ENCODE results near the gene MLST8. TPM values are rescaled to one million over a fixed set of nuclear protein-coding genes. Genes with fewer than 3 reads are reported as not detected.

MLST8 gene
- total and polyA plus RNA-seq, 2 of the 8 experiments (the other 6 are each of a cell fraction or from before 2014, with no cell fraction given) = 67.6 to 321 TPM

GRCh38 chr16:2179576-2179975 lies 25.7 kb upstream of the MLST8 start (continued):
- no peak for TF ChIP-seq CHD7 (IDR thresholded peaks at IDR 0.05; ENCODE audit: insufficient replicate concordance, low read length)
- no peak for TF ChIP-seq SUZ12 (IDR thresholded peaks at IDR 0.05; ENCODE audit: low read length)
- TF ChIP-seq POLR2A (IDR thresholded peaks at IDR 0.05; ENCODE audit: control extremely low read depth in 1 of 2, low read depth in 2 of 2, low read length in 2 of 2) = no peak
- no peak for TF ChIP-seq HDAC2 (IDR thresholded peaks at IDR 0.05; ENCODE audit: borderline replicate concordance in 1 of 2, low read depth in 2 of 2, low read length in 2 of 2)
- TF ChIP-seq FOSL1 (IDR thresholded peaks at IDR 0.05; ENCODE audit: insufficient read depth, low read depth, low read length) = no peak

Data from H1 (cell line).